ENCODE data around the gene NTF3. TPM values are rescaled to one million over a fixed set of nuclear protein-coding genes. Genes with fewer than 3 reads are reported as not detected.

NTF3 gene
- total RNA-seq, 1 donor from 2014 or later = 0.78 TPM

GRCh38 chr12:5447320-5447719, 15.4 kb downstream of the NTF3 start:
- ATAC-seq = no peak
- intact Hi-C loops (cut with DNase I) = loop anchor here (10.0 kb wide), 1 partner anchor 423 kb away; no protein-coding TSS in a partner anchor

GRCh38 chr12:5451251-5451650, 19.3 kb downstream of the NTF3 start:
- ATAC-seq (no peak), DNase-seq (ENCODE audit: missing footprints) (no peak)
- intact Hi-C loops (cut with DNase I) = no loop called here

More at GRCh38 chr12:5447320-5447719, 15.4 kb downstream of the NTF3 start:
- no peak for DNase-seq (ENCODE audit: missing footprints)

GRCh38 chr12:5452569-5452968, 20.7 kb downstream of the NTF3 start:
- no peak for ATAC-seq
- intact Hi-C loops (cut with DNase I) = no loop called here
- no peak for DNase-seq (ENCODE audit: missing footprints)

- ATAC-seq (no peak), DNase-seq (ENCODE audit: missing footprints) (no peak)
These were observed 21.6 kb downstream of the NTF3 start for GRCh38 chr12:5453466-5453865.

GRCh38 chr12:5455045-5455444, 23.1 kb downstream of the NTF3 start:
- DNase-seq (ENCODE audit: missing footprints) (no peak), ATAC-seq (no peak)
- intact Hi-C loops (cut with DNase I) = no loop called here

More at GRCh38 chr12:5453466-5453865, 21.6 kb downstream of the NTF3 start:
- intact Hi-C loops (cut with DNase I) = no loop called here

- ATAC-seq (no peak), DNase-seq (ENCODE audit: missing footprints) (no peak)
- intact Hi-C loops (cut with DNase I) = no loop called here
These were observed 24.1 kb downstream of the NTF3 start for GRCh38 chr12:5456030-5456429.

- intact Hi-C loops (cut with DNase I) = no loop called here
- ATAC-seq = no peak
- no peak for DNase-seq (ENCODE audit: missing footprints)
These were observed 25.0 kb downstream of the NTF3 start for GRCh38 chr12:5456906-5457305.

GRCh38 chr12:5458229-5459050, 26.5 kb downstream of the NTF3 start:
- DNase-seq (ENCODE audit: missing footprints) (no peak), ATAC-seq (no peak)
- intact Hi-C loops (cut with DNase I) = no loop called here

GRCh38 chr12:5459051-5459782, 27.3 kb downstream of the NTF3 start:
- ATAC-seq = no peak

GRCh38 chr12:5460817-5461216, 28.9 kb downstream of the NTF3 start:
- DNase-seq (ENCODE audit: missing footprints) (no peak), ATAC-seq (no peak)
- intact Hi-C loops (cut with DNase I) = no loop called here

More at GRCh38 chr12:5459051-5459782, 27.3 kb downstream of the NTF3 start:
- intact Hi-C loops (cut with DNase I) = no loop called here
- DNase-seq (ENCODE audit: missing footprints) = no peak

- intact Hi-C loops (cut with DNase I) = no loop called here
- ATAC-seq = no peak
These were observed 30.1 kb downstream of the NTF3 start for GRCh38 chr12:5461966-5462365.

GRCh38 chr12:5464096-5464495, 32.2 kb downstream of the NTF3 start:
- ATAC-seq = no peak
- intact Hi-C loops (cut with DNase I) = no loop called here
- DNase-seq (ENCODE audit: missing footprints) = no peak

More at GRCh38 chr12:5461966-5462365, 30.1 kb downstream of the NTF3 start:
- DNase-seq (ENCODE audit: missing footprints) = no peak

- ATAC-seq (no peak), DNase-seq (ENCODE audit: missing footprints) (no peak)
- intact Hi-C loops (cut with DNase I) = no loop called here
These were observed 33.5 kb downstream of the NTF3 start for GRCh38 chr12:5465384-5465783.

GRCh38 chr12:5466521-5466960, 34.6 kb downstream of the NTF3 start:
- intact Hi-C loops (cut with DNase I) = no loop called here
- no peak for ATAC-seq
- no peak for DNase-seq (ENCODE audit: missing footprints)

- DNase-seq (ENCODE audit: missing footprints) = no peak
- no peak for ATAC-seq
- intact Hi-C loops (cut with DNase I) = no loop called here
These were observed 36.0 kb downstream of the NTF3 start for GRCh38 chr12:5467931-5468330.

GRCh38 chr12:5470221-5470620, 38.3 kb downstream of the NTF3 start:
- no peak for DNase-seq (ENCODE audit: missing footprints)
- no peak for ATAC-seq
- intact Hi-C loops (cut with DNase I) = no loop called here

- DNase-seq (ENCODE audit: missing footprints) = no peak
- intact Hi-C loops (cut with DNase I) = no loop called here
- no peak for ATAC-seq
These were observed 38.8 kb downstream of the NTF3 start for GRCh38 chr12:5470703-5471102.

- ATAC-seq = no peak
- intact Hi-C loops (cut with DNase I) = no loop called here
- no peak for DNase-seq (ENCODE audit: missing footprints)
These were observed 41.3 kb downstream of the NTF3 start for GRCh38 chr12:5473076-5473782.

GRCh38 chr12:5473783-5474116, 41.8 kb downstream of the NTF3 start:
- intact Hi-C loops (cut with DNase I) = no loop called here
- no peak for DNase-seq (ENCODE audit: missing footprints)
- no peak for ATAC-seq

Data from Right ventricle myocardium inferior (tissue), 1 donor.